Mucosa of descending colon (tissue), 3 donors: Measurements from ENCODE around the gene NPTX1. TPM values are rescaled to one million over a fixed set of nuclear protein-coding genes. Genes with fewer than 3 reads are reported as not detected.

Source experiments
- ATAC-seq: fragments of 200-7000 bp; cut with Tn5 transposase; one replicate; pipeline ENCODE4 v1.9.1; 2020; ENCODE audit warnings: mild to moderate bottlenecking, moderate library complexity
- DNase-seq, 3 donors: peaks; one replicate each; pipeline ENCODE4 v3.0.0-alpha.2; 2020
- H3K36me3 ChIP-seq: fragments of 200-600 bp; one replicate; pipeline ENCODE4 v1.8.0; 2021; ENCODE audit warnings: low read depth, mild to moderate bottlenecking
- H3K4me1 ChIP-seq: fragments of 200-600 bp; one replicate; pipeline ENCODE4 v1.8.0; 2021; ENCODE audit warnings: low read depth, mild to moderate bottlenecking
- H3K4me3 ChIP-seq: fragments of 200-600 bp; one replicate; pipeline ENCODE4 v1.8.0; 2021; ENCODE audit warnings: mild to moderate bottlenecking
- H3K9me3 ChIP-seq: fragments of 200-600 bp; one replicate; pipeline ENCODE4 v1.8.0; 2021; ENCODE audit warnings: mild to moderate bottlenecking
- intact Hi-C, 2 donors: fragments of 100-400 bp; cut with DNase I in 1 of 2; cut with micrococcal nuclease in 1 of 2; formaldehyde crosslinking; loops; one replicate each; pipeline versions ENCODE4 v1.11.0 to v1.11.1; 2022; cut with DNase I, micrococcal nuclease
- total RNA-seq, 3 donors: library from RNA; stranded (reverse); fragmentation: NEBNext Ultra II Directional in 2 of 3; extraction: Animal tissue kit (Norgen Biotek cat#: 25700) in 2 of 3; gene quantifications; one replicate each; pipeline versions ENCODE4 v1.2.1 to v1.2.4, GENCODE V29; 2021 to 2023
- TF ChIP-seq, protein P1 (sequence below): fragments of 200-600 bp; IDR thresholded peaks from one replicate; pipeline ENCODE4 v1.8.0; 2022; ENCODE audit warnings: antibody characterized with exemption, mild to moderate bottlenecking
- donor health status: DM: no; HTN: no; CAD: no; lungs with moderate emphysema.
- donor health status: DM: no; HTN: no; CAD: no.
- donor health status: DM: no; HTN: yes; CAD: no.

Gene NPTX1
- total RNA-seq, 3 donors from 2014 or later: 0.51 to 95.0 (median 2.0) TPM

DNA sequence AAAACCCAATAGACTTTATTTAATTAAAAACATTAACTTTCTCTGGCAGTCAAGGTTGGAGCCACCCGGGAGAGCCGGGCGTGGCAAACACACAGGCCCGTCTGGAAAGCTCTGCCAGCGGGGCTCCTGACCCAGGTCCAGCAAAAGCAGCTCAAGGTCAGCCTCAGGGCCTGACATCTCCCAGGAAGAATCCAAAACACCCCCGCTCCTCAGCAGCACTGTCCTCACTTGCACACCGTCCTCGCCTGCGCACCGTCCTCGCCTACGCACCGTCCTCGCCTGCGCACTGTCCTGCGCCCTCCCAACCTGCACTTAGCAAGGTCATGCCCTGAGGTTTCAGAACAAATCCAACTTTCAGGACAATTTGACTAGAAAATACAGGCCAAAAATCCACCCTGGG, 36.8 kb upstream of the NPTX1 start:
- no peak overlapping the region for H3K4me3 ChIP-seq
- no peaks in the 10 kb centered on the region for H3K9me3 ChIP-seq
- intact Hi-C loops: no loop called here
- DNase-seq: no peak
- TF ChIP-seq, protein P1, sequence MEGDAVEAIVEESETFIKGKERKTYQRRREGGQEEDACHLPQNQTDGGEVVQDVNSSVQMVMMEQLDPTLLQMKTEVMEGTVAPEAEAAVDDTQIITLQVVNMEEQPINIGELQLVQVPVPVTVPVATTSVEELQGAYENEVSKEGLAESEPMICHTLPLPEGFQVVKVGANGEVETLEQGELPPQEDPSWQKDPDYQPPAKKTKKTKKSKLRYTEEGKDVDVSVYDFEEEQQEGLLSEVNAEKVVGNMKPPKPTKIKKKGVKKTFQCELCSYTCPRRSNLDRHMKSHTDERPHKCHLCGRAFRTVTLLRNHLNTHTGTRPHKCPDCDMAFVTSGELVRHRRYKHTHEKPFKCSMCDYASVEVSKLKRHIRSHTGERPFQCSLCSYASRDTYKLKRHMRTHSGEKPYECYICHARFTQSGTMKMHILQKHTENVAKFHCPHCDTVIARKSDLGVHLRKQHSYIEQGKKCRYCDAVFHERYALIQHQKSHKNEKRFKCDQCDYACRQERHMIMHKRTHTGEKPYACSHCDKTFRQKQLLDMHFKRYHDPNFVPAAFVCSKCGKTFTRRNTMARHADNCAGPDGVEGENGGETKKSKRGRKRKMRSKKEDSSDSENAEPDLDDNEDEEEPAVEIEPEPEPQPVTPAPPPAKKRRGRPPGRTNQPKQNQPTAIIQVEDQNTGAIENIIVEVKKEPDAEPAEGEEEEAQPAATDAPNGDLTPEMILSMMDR: no peak
- H3K4me1 ChIP-seq: no peaks in the 10 kb centered on the region
- no peaks in the 10 kb centered on the region for H3K36me3 ChIP-seq
- no peak for ATAC-seq

DNA sequence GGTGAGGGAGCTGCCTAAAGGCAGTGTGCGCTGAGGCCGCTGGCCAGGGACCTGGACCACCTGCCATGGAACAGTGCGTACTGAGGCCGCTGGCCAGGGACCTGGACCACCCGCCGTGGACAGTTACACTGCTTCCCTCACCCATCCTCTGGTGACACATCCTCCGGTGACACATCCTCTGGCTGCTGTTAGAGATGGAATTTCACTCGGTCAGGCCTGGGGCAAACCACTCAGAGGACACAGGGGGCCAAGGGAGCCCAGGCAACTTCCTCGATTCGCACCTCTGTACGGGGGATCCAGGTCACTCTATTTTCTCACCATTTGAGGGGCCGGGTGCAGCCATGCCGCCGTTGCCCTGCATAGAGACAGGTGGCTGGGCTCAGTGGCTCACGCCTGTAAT, 35.8 kb upstream of the NPTX1 start:
- Histone ChIP-seq H3K4me1 (no peaks in the 10 kb centered on the region), H3K9me3 (no peaks in the 10 kb centered on the region), H3K4me3 (no peak overlapping the region), H3K36me3 (no peaks in the 10 kb centered on the region)
- ATAC-seq (no peak), DNase-seq (no peak)
- intact Hi-C loops: no loop called here
- TF ChIP-seq, protein P1: no peak

- no peaks in the 10 kb centered on the region for H3K36me3 ChIP-seq
- intact Hi-C loops: no loop called here
These were observed 35.1 kb upstream of the NPTX1 start for GRCh38 chr17:80511222-80512180.

DNA sequence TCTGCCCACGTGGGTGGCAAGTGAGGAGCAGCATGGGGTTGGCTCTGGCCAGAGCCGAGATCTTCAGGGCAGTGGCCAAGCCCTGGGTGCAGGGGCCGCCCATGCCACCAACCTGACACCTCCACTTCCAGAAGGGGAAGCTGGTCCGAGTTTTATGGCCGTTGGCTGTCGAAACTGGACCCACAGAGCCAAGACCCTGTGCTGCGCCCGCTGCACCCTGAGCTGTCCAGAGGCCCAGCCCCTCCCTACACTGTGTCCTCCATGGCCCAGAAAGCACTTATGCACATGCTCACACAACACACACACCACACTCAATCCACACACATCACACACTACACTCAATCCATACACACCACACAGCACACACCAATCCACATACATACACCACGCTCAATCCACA, 34.4 kb upstream of the NPTX1 start:
- no peaks in the 10 kb centered on the region for H3K36me3 ChIP-seq
- no peaks in the 10 kb centered on the region for H3K4me1 ChIP-seq
- intact Hi-C loops: no loop called here
- H3K4me3 ChIP-seq: no peak overlapping the region
- DNase-seq (no peak), ATAC-seq (no peak)
- TF ChIP-seq, protein P1: no peak
- no peaks in the 10 kb centered on the region for H3K9me3 ChIP-seq

More at GRCh38 chr17:80511222-80512180, 35.1 kb upstream of the NPTX1 start:
- TF ChIP-seq, protein P1: no peak
- DNase-seq (no peak), ATAC-seq (no peak)
- no peaks in the 10 kb centered on the region for H3K9me3 ChIP-seq
- no peak overlapping the region for H3K4me3 ChIP-seq
- H3K4me1 ChIP-seq: no peaks in the 10 kb centered on the region

DNA sequence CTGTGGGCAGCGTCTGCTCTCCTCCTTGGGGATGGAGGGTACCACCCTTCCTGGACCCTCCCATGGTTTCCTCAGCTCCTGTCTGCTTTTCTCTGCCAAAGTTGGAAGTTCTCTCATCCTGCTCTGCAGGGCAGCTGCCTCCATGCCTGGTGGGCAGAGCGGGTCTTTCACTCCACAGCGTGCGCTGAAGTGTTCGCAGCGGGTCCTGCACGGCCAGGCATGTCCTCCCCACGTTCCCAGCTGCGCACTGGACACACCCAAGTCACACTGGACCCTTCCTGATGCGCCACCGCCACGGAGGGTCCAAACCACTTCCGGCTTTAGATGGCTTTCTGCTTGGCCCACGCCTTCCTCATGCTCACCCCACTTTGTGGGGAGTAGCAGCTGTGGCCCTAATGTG, 33.7 kb upstream of the NPTX1 start:
- H3K4me3 ChIP-seq: no peak overlapping the region
- TF ChIP-seq, protein P1: no peak
- H3K4me1 ChIP-seq: no peaks in the 10 kb centered on the region
- no peak for ATAC-seq
- intact Hi-C loops: no loop called here
- H3K9me3 ChIP-seq: no peaks in the 10 kb centered on the region
- H3K36me3 ChIP-seq: no peaks in the 10 kb centered on the region
- DNase-seq: no peak
